ENCODE results near the gene B4GALNT1. TPM values are rescaled to one million over a fixed set of nuclear protein-coding genes. Genes with fewer than 3 reads are reported as not detected.

The B4GALNT1 gene
- total and polyA plus RNA-seq, 2 of the 13 experiments (the other 11 are each of a cell fraction or from before 2014, with no cell fraction given): 4.5 to 5.4 TPM

DNA sequence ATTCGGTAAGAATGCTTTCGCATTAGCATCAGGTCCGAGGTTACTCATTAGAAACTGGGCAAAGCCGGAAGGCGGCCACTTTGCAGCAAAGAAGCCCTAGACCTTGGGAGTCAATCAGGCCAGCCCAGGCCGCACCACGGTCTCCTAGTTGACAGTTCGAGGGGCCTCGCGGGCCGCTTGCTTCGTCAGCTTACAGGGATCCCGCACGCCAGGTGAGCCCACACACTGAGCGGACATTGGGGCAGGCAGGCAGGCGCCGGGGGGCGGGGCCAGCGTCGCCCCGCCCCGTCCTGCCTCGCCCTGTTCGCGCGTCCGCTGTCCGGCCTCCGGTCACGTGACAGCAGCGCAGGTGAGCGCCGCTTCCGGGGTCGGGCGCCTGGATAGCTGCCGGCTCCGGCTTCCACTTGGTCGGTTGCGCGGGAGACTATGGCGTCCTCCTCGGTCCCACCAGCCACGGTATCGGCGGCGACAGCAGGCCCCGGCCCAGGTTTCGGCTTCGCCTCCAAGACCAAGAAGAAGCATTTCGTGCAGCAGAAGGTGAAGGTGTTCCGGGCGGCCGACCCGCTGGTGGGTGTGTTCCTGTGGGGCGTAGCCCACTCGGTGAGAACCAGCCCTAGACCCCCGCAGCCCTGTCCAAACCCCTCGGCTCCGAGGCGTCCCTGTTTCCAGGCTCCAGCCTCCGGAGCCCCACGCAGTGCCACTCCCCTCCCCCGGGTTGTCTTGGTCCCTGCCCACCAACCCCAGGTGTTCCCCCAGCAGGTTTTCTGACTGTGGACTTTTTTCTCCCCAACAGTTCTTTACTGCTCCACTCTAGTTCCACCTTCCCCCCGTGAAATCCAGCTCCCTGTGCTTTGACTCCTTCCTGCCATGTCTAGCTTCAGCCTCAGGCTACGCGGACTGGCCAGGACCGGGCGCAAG is 41.9 kb downstream of the B4GALNT1 start, which contains the start of gene PIP4K2C (continued):
- no peak for TF ChIP-seq CBX2 (IDR thresholded peaks at IDR 0.05; ENCODE audit: low read depth, low read length)
- TF ChIP-seq CBX2 (CRISPR knock-in tag; IDR thresholded peaks at IDR 0.05; ENCODE audit: low read depth): no peak
- TF ChIP-seq TAF15 (IDR thresholded peaks at IDR 0.05; ENCODE audit: low read depth, low read length, poor library complexity, severe bottlenecking): no peak
- TF ChIP-seq, protein P1, sequence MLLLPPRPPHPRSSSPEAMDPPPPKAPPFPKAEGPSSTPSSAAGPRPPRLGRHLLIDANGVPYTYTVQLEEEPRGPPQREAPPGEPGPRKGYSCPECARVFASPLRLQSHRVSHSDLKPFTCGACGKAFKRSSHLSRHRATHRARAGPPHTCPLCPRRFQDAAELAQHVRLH (CRISPR knock-in tag; IDR thresholded peaks at IDR 0.05; ENCODE audit: borderline replicate concordance, low read depth): 0 out of 2 replicates have a peak, but pooled peaks have one; percentile 15
- TF ChIP-seq, protein P2, sequence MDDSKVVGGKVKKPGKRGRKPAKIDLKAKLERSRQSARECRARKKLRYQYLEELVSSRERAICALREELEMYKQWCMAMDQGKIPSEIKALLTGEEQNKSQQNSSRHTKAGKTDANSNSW (CRISPR knock-in tag; IDR thresholded peaks at IDR 0.05; ENCODE audit: borderline replicate concordance): 0 out of 2 replicates have a peak, but pooled peaks have one; percentile 29
- TF ChIP-seq ZBTB42 (CRISPR knock-in tag; IDR thresholded peaks at IDR 0.05): no peak
- peak; percentile 28; the same call in 1 of the 2 replicates for TF ChIP-seq ZFY (CRISPR knock-in tag; IDR thresholded peaks at IDR 0.05)
- TF ChIP-seq NFE2L1 (CRISPR knock-in tag; IDR thresholded peaks at IDR 0.05; ENCODE audit: borderline replicate concordance): no peak
- TF ChIP-seq, protein P3, sequence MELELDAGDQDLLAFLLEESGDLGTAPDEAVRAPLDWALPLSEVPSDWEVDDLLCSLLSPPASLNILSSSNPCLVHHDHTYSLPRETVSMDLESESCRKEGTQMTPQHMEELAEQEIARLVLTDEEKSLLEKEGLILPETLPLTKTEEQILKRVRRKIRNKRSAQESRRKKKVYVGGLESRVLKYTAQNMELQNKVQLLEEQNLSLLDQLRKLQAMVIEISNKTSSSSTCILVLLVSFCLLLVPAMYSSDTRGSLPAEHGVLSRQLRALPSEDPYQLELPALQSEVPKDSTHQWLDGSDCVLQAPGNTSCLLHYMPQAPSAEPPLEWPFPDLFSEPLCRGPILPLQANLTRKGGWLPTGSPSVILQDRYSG (CRISPR knock-in tag; IDR thresholded peaks at IDR 0.05): no peak
- TF ChIP-seq ZNF3 (CRISPR knock-in tag; IDR thresholded peaks at IDR 0.05): no peak
- TF ChIP-seq ISX (CRISPR knock-in tag; conservative IDR thresholded peaks at IDR 0.05): no peak
- peak; percentile 65; the same call in 1 of the 2 replicates for TF ChIP-seq MXD4 (CRISPR knock-in tag; IDR thresholded peaks at IDR 0.05)
- no peak for TF ChIP-seq PAX8 (CRISPR knock-in tag; IDR thresholded peaks at IDR 0.05; ENCODE audit: borderline replicate concordance)
- TF ChIP-seq MEIS1 (CRISPR knock-in tag; IDR thresholded peaks at IDR 0.05; ENCODE audit: borderline replicate concordance): no peak; the same call in 1 of the 2 replicates
- no peak for TF ChIP-seq ZNF143 (CRISPR knock-in tag; IDR thresholded peaks at IDR 0.05)
- no peak for TF ChIP-seq MTF1 (CRISPR knock-in tag; IDR thresholded peaks at IDR 0.05)
- TF ChIP-seq, protein P4, sequence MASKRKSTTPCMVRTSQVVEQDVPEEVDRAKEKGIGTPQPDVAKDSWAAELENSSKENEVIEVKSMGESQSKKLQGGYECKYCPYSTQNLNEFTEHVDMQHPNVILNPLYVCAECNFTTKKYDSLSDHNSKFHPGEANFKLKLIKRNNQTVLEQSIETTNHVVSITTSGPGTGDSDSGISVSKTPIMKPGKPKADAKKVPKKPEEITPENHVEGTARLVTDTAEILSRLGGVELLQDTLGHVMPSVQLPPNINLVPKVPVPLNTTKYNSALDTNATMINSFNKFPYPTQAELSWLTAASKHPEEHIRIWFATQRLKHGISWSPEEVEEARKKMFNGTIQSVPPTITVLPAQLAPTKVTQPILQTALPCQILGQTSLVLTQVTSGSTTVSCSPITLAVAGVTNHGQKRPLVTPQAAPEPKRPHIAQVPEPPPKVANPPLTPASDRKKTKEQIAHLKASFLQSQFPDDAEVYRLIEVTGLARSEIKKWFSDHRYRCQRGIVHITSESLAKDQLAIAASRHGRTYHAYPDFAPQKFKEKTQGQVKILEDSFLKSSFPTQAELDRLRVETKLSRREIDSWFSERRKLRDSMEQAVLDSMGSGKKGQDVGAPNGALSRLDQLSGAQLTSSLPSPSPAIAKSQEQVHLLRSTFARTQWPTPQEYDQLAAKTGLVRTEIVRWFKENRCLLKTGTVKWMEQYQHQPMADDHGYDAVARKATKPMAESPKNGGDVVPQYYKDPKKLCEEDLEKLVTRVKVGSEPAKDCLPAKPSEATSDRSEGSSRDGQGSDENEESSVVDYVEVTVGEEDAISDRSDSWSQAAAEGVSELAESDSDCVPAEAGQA (IDR thresholded peaks at IDR 0.05; ENCODE audit: low read depth): no peak
- TF ChIP-seq, protein P4 (CRISPR knock-in tag; IDR thresholded peaks at IDR 0.05; ENCODE audit: borderline replicate concordance): no peak
- TF ChIP-seq ZNF292 (CRISPR knock-in tag; IDR thresholded peaks at IDR 0.05; ENCODE audit: borderline replicate concordance, low read depth): no peak
- 0 out of 2 replicates have a peak, but pooled peaks have one; percentile 25 for TF ChIP-seq ZNF337 (CRISPR knock-in tag; IDR thresholded peaks at IDR 0.05; ENCODE audit: borderline replicate concordance, low read depth)
- TF ChIP-seq, protein P5, sequence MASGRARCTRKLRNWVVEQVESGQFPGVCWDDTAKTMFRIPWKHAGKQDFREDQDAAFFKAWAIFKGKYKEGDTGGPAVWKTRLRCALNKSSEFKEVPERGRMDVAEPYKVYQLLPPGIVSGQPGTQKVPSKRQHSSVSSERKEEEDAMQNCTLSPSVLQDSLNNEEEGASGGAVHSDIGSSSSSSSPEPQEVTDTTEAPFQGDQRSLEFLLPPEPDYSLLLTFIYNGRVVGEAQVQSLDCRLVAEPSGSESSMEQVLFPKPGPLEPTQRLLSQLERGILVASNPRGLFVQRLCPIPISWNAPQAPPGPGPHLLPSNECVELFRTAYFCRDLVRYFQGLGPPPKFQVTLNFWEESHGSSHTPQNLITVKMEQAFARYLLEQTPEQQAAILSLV (CRISPR knock-in tag; IDR thresholded peaks at IDR 0.05; ENCODE audit: borderline replicate concordance): 0 out of 2 replicates have a peak, but pooled peaks have one; percentile 29
